HUES48 (cell line): Measurements from ENCODE around the gene BPIFB2.
A peak's percentile ranks its signal among the peaks of the same experiment; 100 is the strongest.
"Not testable (repeated sequence)": the region's sequence is repeated elsewhere in the genome, so short reads cannot be mapped to it uniquely, and the experiment has no call there.

Source experiments
- H3K27ac ChIP-seq: one replicate; pipeline ENCODE4 v1.7.0; 2013; ENCODE audit warnings: low read depth, low read length, inconsistent platforms
- H3K27me3 ChIP-seq: 2 replicates; pipeline ENCODE4 v1.6.1; 2013; ENCODE audit warnings: mild to moderate bottlenecking, low read length; ENCODE audit not compliant: control insufficient read depth, insufficient read depth
- H3K36me3 ChIP-seq: 2 replicates; pipeline ENCODE4 v1.6.1; 2013; ENCODE audit warnings: low read length; ENCODE audit not compliant: control insufficient read depth, insufficient read depth
- H3K4me1 ChIP-seq: 2 replicates; pipeline ENCODE4 v1.6.1; 2013; ENCODE audit warnings: mild to moderate bottlenecking, low read length; ENCODE audit not compliant: control insufficient read depth, insufficient read depth
- H3K4me3 ChIP-seq: 2 replicates; pipeline ENCODE4 v1.5.1; 2013; ENCODE audit warnings: mild to moderate bottlenecking, low read depth, low read length
- H3K9ac ChIP-seq: 2 replicates; pipeline ENCODE4 v1.6.1; 2013; ENCODE audit warnings: mild to moderate bottlenecking, low read depth, low read length, moderate library complexity
- H3K9me3 ChIP-seq: 2 replicates; pipeline ENCODE4 v1.6.1; 2013; ENCODE audit warnings: low read length; ENCODE audit not compliant: control insufficient read depth, insufficient read depth

BPIFB2 gene

DNA sequence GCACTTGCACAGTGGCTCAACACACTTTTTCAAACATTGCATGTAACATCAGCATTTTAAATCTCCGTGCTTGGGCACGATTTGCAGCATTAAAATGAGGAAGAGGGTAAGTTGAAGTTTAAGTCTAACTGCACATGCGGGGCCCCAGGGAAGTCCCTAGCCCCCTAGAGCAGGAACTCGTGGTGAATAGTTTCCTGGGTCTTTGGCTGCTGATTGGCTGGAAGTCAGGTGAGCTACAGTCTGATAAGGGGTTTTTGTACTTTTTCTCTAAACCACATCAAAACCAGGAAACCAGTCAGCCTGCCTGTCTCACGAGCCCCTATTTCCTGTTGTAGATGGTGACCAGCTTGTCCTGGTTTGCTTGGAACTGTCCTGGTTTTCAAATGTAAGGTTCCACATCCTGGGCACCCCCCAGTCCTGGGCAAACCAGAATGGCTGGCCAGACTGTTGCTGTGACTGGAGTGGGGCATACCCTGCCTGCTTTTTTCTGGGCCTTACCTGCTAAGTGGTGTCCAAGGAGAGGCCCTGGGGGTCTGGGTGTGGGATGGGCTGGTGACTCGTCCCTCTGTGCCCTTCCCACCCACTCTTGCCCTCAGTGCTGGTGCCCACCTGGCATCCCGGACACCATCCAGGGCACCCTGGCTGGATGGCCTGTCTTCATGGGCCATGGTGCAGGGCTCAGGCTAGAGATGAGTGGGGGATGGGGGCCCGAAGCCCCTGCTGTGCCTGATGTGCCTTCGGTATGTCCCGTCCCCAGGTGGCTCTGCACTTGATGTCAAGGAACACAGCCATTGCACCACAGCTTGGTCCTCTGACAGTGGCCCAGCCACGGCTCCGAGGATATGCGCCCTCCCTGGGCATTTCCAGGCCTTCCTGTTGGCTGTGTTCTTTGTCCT, 35.1 kb upstream of the BPIFB2 start:
- H3K9ac ChIP-seq, result no peak overlapping the region
- no peak overlapping the region for H3K27ac ChIP-seq
- H3K27me3 ChIP-seq, result no peaks in the 10 kb centered on the region
- H3K9me3 ChIP-seq, result no peaks in the 10 kb centered on the region
- no peak overlapping the region for H3K4me3 ChIP-seq
- H3K36me3 ChIP-seq, result no peaks in the 10 kb centered on the region
- H3K4me1 ChIP-seq, result peaks cover 31% of the 10 kb centered on the region

- H3K36me3 ChIP-seq, result no peaks in the 10 kb centered on the region
- no peak overlapping the region for H3K4me3 ChIP-seq
- H3K27me3 ChIP-seq, result no peaks in the 10 kb centered on the region
- H3K9me3 ChIP-seq, result no peaks in the 10 kb centered on the region
- H3K9ac ChIP-seq, result no peak overlapping the region
- H3K27ac ChIP-seq, result no peak overlapping the region
- H3K4me1 ChIP-seq, result peaks cover 31% of the 10 kb centered on the region
Observed at GRCh38 chr20:32973077-32973717, 34.3 kb upstream of the BPIFB2 start.

GRCh38 chr20:32974204-32975064, 33.1 kb upstream of the BPIFB2 start:
- Histone ChIP-seq H3K27ac (peak overlapping the region; percentile 89), H3K4me1 (peaks cover 31% of the 10 kb centered on the region), H3K9ac (peak overlapping the region; percentile 34; the same call in 1 of the 2 replicates)
- not testable (repeated sequence) for H3K9me3 ChIP-seq, H3K27me3 ChIP-seq, H3K36me3 ChIP-seq, H3K4me3 ChIP-seq

DNA sequence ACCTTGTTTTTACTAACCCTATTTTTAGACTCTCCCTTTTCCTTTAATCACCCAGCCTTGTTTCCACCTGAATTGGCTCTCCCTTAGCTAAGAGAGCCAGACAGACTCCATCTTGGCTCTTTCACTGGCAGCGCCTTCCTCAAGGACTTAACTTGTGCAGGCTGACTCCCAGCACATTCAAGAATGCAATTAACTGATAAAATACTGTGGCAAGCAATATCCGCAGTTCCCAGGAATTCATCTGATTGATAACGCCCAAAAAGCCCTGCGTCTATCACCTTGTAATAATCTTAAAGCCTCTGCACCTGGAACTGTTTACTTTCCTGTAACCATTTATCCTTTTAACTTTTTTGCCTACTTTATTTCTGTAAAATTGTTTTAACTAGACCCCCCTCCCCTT, 32.4 kb upstream of the BPIFB2 start:
- not testable (repeated sequence) for H3K4me3 ChIP-seq, H3K9ac ChIP-seq, H3K36me3 ChIP-seq, H3K9me3 ChIP-seq, H3K27me3 ChIP-seq
- peaks cover 31% of the 10 kb centered on the region for H3K4me1 ChIP-seq
- H3K27ac ChIP-seq, result peak overlapping the region; percentile 48

GRCh38 chr20:32975698-32976674, 31.5 kb upstream of the BPIFB2 start:
- H3K36me3 ChIP-seq, result no peaks in the 10 kb centered on the region
- peaks cover 31% of the 10 kb centered on the region for H3K4me1 ChIP-seq
- no peaks in the 10 kb centered on the region for H3K27me3 ChIP-seq
- no peak overlapping the region for H3K4me3 ChIP-seq
- H3K9ac ChIP-seq, result no peak overlapping the region
- peak overlapping the region; percentile 43 for H3K27ac ChIP-seq
- H3K9me3 ChIP-seq, result no peaks in the 10 kb centered on the region

DNA sequence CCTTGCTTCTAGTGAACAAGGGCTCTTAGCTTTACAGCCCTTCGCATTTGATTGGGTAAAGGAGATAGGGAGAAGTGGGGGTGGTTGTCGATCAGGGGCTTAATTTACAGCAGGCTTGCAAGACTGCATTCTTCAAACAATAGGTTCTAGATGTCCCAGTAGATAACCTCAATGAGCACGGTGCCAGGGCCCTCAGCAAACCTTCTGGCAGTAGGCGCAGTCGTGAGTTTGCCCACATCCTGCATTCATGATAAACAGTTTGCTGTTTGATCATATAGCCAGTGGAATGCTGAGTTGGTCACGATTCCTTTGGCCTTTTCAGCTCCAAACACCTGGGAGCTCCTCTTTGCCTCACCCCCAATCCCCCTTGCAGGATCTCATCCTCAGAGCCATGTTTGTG, 30.8 kb upstream of the BPIFB2 start:
- Histone ChIP-seq H3K4me1 (peaks cover 26% of the 10 kb centered on the region), H3K36me3 (no peaks in the 10 kb centered on the region), H3K9me3 (no peaks in the 10 kb centered on the region), H3K27me3 (no peaks in the 10 kb centered on the region), H3K9ac (no peak overlapping the region), H3K4me3 (no peak overlapping the region), H3K27ac (no peak overlapping the region)

DNA sequence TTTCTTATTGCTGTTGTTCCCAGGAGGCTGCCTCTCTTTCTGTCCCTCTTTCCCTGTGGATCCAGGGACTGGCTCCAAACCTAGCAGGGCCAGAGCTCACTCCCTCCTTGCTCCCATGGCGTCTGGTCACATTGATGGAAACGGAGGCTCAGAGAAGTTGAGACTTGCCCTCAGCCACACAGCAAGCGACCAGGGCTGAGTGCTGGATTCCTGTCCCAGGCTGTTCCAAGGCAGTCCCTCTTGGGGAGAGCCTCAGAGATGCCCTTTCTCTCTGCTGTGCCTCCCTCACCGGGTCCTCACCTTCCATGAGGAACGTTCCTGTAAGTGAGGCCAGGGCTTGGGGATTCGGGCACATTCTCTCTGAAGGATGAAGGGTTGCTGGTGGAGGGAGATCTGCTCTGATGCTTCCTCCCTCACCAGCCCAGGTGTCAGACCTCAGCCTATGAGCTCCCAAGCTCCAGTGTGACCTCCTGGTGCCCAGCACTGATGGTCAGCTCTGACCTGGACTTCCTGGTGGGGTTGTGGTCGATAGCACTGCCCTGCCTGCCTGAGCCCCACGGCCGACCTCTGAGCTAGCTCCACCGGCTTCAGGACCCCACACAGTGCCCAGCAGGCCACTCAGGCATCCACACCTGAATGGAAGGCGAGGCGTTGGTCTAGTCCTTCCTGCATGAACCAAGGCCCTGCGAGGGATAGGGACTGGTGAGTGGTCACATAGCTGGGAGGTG, 30.1 kb upstream of the BPIFB2 start:
- Histone ChIP-seq H3K9me3 (no peaks in the 10 kb centered on the region), H3K27ac (no peak overlapping the region), H3K4me1 (peaks cover 19% of the 10 kb centered on the region), H3K27me3 (no peaks in the 10 kb centered on the region), H3K4me3 (no peak overlapping the region), H3K9ac (no peak overlapping the region), H3K36me3 (no peaks in the 10 kb centered on the region)

- Histone ChIP-seq H3K27ac (no peak overlapping the region), H3K9ac (no peak overlapping the region), H3K36me3 (no peaks in the 10 kb centered on the region), H3K27me3 (no peaks in the 10 kb centered on the region), H3K9me3 (no peaks in the 10 kb centered on the region), H3K4me1 (peaks cover 14% of the 10 kb centered on the region), H3K4me3 (no peak overlapping the region)
Observed at GRCh38 chr20:32978009-32978335, 29.5 kb upstream of the BPIFB2 start.

DNA sequence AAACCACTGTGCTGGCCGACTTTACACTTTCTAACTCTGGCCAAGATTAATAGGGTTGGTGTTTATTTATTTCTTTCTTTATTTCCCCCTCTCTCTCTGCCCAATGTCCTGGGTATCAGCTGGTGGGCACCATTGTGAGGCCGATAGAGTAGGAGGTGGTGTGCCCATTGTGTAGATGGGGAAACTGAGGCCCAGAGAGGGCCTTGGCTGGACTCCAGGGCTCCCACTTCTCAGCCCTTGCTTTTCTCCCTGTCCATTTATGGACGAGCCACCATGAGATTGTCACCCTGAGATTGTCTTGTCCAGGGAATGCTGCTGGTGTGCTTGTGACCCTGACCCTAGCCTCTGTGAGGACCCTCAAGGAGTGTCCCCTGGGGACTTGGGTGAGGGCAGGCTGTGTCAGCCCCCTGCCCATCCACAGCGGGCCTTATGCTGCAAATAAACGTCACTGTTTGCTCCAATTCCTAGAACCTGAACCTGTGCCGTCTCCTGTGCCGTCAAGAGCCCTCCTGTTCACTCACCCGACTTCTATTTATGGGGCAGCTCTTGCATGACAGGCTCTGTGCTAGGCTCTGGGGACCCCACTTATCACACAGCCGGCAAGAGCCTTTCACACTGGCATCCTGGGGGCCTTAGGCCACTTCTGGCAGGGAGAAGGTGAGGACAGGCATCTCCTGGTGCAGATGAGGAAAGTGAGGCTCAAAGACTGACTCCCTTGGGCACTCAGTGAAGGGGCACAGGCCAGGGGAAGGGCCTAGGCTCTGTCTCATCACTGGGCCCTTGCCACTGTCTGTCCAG, 28.1 kb upstream of the BPIFB2 start:
- no peaks in the 10 kb centered on the region for H3K36me3 ChIP-seq
- no peak overlapping the region for H3K4me3 ChIP-seq
- H3K27ac ChIP-seq, result no peak overlapping the region
- H3K9ac ChIP-seq, result no peak overlapping the region
- H3K9me3 ChIP-seq, result no peaks in the 10 kb centered on the region
- peaks cover 7% of the 10 kb centered on the region for H3K4me1 ChIP-seq
- no peaks in the 10 kb centered on the region for H3K27me3 ChIP-seq
